ENCODE measurements around the gene PDE11A.
"Not testable (repeated sequence)": the region's sequence is repeated elsewhere in the genome, so short reads cannot be mapped to it uniquely, and the experiment has no call there.

PDE11A gene

DNA sequence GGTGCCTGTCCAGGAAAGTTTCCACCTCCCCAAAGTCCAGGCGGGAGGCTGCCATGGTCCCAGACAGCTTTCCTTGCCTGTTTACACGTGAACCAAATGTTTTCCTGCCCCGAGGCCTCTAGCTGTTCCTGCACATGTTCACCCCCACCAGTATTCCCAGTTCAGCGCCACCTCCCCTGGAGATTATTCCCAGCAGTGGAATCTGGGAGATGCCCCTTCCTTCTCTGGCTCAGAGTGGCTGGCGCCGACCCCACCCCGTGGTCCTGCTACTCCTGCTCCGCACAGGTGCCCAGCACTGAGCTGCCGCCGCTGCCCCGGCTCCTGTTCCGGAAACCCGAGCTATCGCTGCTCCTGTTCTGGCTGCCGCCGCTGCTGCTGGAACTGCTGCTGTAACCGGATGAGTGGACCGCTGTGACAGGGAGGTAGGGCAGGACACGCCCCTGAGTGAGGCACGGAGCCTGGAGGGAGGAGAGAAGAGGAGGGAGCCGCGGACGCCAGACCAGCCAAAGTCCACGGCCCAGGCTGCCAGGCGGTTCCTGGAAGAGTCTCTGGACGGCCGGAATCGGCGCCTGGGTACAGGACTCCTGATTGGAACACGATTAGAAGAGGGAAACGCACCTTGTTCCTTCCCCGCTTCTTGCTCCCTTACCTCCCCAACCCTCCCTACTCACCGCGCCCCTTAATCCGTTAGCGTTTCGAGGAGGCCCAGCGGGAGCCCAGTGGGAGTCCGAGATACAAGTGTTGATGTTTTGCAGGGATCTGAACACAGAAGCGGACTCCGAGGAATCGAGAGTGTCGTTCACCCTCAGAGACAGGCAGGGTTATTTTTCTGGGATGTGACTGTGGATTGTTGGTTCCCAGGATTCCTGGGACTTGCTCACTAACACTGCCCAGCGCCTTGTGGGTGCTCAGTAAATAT lies at the start of gene PDE11A:
TSS of gene PDE11A (minus strand) at position 395 of the 919 bp plus-strand sequence. CDS start at position 55, 340 bp downstream.
- DNase-seq, result no peak

GRCh38 chr2:178119179-178119922 lies 46.8 kb upstream of the PDE11A start:
- DNase-seq, result no peak

GRCh38 chr2:178117725-178118124 lies 45.1 kb upstream of the PDE11A start:
- no peak for DNase-seq

DNA sequence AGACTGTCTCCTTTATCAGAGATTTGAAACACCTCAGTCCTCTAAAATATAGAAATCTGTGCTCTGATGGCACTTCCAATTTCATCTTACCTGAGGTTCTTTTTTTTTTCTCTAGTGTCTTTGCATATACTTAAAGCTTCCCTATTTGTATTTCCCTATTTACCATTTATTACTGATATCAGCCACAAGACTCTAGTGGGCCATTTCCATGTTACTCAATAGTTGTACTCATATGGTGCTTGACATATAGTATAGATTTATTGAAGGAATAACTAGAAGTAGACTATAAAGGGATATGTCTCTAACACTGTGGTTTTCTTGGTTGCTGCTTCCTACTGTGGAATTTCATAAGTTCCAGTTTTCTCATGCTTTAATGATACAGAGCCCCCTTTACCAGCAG lies 42.7 kb upstream of the PDE11A start:
- no peak for DNase-seq

GRCh38 chr2:178114462-178114861 lies 41.9 kb upstream of the PDE11A start:
- no peak for DNase-seq

DNA sequence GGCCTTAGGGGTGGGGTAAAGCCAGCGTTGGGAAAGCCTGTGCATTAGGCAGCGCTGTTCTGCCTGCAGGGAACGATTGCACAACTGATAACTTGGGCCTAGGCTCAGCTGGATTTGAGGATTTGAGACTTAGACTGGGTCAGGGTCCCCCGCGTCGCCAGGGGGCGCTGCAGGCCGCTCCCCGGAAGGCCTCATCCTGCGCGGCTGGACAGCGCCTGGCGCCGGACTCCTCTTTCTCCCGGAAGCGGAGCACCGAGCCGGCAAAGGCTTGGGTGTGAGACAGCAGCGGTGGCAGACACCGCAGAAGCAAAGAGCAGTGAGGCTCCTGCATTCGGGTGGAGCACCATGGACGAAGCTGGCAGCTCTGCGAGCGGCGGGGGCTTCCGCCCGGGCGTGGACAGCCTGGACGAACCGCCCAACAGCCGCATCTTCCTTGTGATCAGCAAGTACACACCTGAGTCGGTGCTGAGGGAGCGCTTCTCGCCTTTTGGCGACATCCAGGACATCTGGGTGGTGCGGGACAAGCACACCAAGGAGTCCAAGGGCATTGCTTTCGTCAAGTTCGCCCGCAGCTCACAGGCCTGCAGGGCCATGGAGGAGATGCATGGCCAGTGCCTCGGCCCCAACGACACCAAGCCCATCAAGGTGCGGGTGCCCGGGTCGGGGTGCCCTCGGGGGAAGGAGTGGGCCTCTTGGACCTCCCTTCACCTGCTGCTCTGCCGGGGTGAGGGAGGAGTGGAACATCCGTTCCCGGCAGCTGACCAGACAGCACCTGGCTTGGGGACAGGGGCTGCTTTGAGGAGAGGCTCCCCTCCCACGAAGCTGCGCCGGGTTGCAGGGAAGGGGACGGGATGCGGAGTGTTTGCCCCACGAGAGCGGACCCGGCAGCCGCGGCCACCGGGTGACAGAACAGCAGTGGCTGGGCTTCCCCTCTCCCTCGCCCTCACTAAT lies 39.9 kb upstream of the PDE11A start, which contains the start of gene RBM45:
TSS of gene RBM45 (plus strand) at position 236 of the 951 bp plus-strand sequence. CDS start at position 346, 110 bp downstream.
- peak; percentile 86 for DNase-seq

- DNase-seq, result no peak
These were observed 39.2 kb upstream of the PDE11A start for GRCh38 chr2:178111743-178112142.

GRCh38 chr2:178110681-178111080 lies 38.1 kb upstream of the PDE11A start:
- DNase-seq, result no peak

- DNase-seq, result no peak
These were observed 37.2 kb upstream of the PDE11A start for GRCh38 chr2:178109813-178110212.

DNA sequence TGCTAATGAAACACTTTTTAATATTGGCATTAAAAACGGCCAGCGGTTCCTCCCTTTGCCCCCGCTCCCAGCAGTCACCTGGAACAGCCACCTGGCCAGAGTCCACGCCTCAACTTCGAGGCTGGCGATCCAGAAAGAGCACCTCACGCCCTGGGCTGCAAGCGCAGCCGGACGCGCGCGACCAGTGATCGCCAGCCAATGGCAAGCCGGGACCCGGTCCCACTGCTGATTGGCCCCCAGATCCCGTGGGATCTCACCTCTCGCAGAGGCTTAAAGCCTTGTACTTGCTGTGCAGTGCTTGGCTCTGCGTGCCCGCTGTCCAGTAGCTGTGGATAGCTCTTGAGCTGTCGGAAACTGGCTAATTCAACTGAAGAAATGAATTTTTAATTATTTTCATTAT lies 35.6 kb upstream of the PDE11A start:
- DNase-seq, result no peak

DNA sequence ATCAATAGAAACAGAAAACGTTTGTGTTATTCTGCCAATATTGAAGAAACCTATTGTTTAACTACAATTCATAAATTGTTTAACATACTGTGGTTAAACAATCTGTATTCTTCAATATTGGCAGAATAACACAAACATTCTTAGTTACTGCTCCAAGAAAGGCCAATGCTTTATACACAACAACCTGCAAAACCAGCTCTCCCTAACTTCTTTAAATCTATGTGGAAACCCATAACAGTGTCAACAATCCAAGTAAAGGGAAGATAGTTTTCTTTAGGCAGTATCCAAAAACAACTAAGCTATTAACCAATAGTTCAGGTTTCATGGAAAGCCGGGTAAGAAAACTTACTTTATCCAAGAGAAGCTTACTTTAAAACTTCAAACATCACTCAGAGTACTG lies 33.5 kb upstream of the PDE11A start:
- no peak for DNase-seq

- no peak for DNase-seq
These were observed 33.0 kb upstream of the PDE11A start for GRCh38 chr2:178105566-178105965.

- no peak for DNase-seq
These were observed 28.9 kb upstream of the PDE11A start for GRCh38 chr2:178101321-178102079.

DNA sequence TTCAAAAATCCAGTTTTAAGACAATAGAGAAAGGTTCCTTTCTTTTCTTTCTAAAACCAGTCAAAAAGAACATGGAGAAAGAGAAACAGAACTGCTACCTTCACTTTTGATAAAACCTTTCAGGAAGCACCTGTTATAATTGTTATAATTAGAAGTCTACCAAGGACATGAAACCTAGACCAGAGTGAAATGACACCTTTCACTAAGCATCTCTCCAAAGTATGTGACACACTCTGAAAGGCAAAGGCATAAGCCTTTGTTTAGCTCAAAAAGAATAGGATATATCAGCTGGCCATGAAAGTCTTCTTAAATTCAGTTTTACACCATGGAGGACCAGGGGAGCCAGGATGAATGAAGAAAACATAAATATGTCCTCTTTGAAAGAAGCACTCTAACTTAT lies 20.9 kb upstream of the PDE11A start:
- DNase-seq, result no peak

DNA sequence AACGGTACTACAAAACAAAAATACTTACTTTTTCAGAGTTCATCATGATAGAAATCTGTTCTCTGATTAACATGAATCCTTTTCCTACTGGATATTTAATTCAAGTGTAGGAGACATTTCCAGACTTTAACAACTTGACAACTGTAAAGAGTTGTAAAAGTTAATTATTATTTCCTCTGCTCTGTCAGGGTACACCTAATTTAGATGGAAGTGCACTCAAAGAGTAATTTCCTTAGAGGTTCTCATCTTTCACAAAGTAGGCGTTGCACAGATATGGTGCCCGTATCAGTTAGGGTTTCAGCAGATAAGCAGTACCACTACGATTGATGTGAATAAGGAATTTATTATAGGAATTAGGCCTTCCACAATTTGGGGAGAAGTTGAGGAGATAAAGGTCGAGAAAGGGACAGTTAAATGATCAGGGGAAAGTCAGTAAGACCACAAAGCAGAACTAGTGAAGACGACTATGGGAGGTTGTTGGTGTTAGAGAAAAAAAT lies 16.2 kb upstream of the PDE11A start:
- no peak for DNase-seq

GRCh38 chr2:178084273-178084672 lies 11.7 kb upstream of the PDE11A start:
- DNase-seq, result no peak

GRCh38 chr2:178082408-178083045 lies 9.9 kb upstream of the PDE11A start:
- no peak for DNase-seq

DNA sequence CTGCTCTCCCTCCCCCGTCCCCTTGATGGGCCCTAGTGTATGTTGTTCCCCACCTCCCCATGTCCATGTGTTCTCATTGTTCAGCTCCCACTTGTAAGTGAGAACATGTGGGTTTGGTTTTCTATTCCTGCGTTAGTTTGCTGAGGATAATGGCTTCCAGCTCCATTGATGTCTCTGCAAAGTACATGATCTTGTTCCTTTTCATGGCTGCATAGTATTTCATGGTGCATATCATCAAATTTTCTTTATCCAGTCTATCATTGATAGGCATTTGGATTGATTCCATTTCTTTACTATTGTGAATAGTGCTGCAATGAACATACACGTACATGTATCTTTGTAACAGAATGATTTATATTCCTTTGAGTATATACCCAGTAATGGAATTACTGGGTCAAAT lies 6.7 kb upstream of the PDE11A start:
- DNase-seq, result not testable (repeated sequence)

DNA sequence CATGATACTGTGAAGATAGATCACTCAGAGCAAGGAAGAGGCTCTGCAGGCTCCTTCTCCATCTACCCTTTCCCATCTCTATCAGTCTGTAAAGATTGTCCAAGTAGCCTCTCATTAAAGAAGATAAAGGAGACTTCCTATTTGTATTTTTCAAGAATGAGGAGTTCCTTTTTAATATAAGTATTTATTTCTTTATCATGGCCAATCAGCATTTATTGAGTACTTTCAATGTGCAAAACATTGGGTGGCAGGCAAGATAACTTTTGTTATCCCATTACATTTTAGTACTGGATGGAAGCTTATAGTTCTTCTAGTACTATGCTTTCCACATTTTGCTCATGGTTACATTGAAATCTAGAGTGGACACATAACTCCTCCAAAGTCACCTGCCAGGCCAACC lies 3.6 kb upstream of the PDE11A start:
- DNase-seq, result no peak

- DNase-seq, result no peak
These were observed 2.4 kb upstream of the PDE11A start for GRCh38 chr2:178075006-178075326.
